HuH-7 (cell line): ENCODE data around the gene RBM15B.

Source experiments
- DNase-seq: peaks from one replicate; pipeline ENCODE4 v3.0.0; 2011; ENCODE audit warnings: low spot score

The RBM15B gene

DNA sequence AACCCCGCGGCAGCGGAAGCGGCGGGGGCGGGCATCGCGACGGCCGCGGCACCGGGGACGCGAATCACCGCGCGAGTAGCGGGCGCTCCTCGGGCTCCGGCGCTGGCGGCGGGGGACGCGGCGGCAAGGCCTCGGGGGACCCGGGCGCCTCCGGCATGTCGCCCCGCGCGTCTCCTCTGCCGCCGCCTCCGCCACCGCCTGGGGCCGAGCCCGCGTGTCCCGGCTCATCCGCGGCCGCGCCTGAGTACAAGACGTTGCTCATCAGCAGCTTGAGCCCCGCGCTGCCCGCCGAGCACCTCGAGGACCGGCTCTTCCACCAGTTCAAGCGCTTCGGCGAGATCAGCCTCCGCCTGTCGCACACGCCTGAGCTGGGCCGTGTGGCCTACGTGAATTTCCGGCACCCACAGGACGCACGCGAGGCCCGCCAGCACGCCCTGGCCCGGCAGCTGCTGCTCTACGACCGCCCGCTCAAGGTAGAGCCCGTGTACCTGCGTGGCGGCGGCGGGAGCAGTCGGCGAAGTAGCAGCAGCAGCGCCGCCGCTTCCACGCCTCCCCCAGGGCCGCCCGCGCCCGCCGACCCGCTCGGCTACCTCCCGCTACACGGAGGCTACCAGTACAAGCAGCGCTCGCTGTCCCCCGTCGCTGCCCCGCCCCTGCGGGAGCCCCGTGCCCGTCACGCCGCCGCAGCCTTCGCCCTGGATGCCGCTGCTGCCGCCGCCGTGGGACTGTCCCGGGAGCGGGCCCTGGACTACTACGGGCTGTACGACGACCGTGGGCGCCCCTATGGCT is 675 bp downstream of the RBM15B start:
- no peak for DNase-seq

DNA sequence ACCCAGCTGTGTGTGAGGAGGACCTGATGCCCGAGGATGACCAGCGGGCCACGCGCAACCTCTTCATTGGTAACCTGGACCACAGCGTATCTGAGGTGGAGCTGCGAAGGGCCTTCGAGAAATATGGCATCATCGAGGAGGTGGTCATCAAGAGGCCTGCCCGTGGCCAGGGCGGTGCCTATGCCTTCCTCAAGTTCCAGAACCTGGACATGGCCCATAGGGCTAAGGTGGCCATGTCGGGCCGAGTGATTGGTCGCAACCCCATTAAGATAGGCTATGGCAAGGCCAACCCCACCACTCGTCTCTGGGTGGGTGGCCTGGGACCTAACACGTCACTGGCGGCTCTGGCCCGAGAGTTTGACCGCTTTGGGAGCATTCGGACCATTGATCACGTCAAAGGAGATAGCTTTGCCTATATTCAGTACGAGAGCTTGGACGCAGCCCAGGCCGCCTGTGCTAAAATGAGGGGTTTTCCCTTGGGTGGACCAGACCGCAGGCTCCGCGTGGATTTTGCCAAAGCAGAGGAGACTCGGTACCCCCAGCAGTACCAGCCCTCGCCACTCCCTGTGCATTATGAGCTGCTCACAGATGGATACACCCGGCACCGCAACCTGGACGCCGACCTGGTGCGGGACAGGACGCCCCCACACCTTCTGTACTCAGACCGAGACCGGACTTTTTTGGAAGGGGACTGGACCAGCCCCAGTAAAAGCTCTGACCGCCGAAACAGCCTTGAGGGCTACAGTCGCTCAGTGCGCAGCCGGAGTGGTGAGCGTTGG is 1.5 kb downstream of the RBM15B start:
- DNase-seq: no peak

DNA sequence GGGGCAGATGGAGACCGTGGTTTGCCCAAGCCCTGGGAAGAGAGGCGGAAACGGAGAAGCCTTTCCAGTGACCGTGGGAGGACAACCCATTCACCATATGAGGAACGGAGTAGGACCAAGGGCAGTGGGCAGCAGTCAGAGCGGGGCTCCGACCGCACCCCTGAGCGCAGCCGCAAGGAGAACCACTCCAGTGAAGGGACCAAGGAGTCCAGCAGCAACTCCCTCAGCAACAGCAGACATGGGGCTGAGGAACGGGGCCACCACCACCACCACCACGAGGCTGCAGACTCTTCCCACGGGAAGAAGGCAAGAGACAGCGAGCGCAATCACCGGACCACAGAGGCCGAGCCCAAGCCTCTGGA is 2.0 kb downstream of the RBM15B start:
- DNase-seq: no peak

DNA sequence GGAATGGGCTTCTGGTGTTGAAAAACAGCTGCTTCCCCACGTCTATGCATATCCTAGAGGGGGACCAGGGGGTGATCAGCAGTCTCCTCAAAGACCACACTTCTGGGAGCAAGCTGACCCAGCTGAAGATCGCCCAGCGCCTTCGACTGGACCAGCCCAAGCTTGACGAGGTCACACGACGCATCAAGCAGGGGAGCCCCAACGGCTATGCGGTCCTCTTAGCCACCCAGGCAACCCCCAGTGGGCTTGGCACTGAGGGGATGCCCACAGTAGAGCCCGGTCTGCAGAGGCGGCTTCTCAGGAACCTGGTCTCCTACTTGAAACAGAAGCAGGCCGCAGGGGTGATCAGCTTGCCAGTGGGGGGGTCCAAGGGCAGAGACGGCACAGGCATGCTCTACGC is 2.5 kb downstream of the RBM15B start:
- no peak for DNase-seq

DNA sequence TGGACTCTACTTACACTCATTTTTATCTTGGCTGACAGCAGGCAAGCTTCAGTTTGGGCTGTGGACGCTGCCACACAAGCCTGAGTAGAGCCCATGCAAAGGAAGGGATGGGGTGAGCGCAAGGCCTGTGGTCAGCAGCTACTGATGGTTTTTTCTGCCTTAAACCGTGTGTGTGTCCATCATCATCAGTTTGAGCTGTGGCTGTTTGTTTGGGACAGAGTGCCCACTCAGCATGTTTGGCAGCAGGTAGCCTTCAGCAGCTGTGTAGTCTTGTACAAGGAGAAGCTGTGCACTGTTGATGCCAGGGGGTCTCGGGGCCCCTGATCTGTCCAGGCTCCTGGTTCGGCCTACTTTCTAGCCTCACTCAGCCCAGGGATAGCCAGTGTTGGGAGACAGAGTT is 3.5 kb downstream of the RBM15B start:
- no peak for DNase-seq

DNA sequence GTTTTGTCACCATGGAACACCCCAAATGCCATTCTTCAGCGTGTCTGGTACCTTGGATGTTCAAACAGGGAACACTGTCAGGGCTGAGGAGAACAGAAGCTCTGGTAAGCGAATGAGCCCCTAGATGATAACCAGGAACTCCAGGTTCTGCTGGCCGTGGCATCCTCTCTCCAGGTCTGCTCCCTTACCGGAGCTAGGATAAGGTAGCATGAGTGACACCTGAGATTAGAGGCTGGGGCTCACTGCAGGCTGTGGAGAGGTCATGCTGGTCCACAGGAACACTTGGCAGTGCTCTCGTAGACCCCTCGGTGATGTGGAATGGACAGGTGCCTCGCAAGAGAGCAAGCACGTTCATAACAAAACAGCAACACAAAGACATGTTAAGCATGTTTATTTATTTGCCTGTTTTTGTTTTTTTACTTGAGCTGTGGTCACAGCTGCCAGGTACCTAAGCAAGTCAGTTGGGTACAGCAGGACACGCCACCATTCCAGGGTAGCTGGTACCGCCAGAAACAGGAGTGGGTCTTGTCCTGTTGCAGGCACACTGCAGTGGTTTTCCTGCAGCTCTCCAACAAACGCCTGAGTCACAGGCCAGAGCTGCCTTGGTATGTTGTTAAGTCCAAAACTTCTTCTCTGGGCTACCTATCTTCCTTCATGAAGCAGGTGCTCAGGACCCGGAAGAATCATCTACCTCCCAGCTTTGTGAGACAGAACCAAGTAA is 4.6 kb downstream of the RBM15B start:
- DNase-seq: no peak

DNA sequence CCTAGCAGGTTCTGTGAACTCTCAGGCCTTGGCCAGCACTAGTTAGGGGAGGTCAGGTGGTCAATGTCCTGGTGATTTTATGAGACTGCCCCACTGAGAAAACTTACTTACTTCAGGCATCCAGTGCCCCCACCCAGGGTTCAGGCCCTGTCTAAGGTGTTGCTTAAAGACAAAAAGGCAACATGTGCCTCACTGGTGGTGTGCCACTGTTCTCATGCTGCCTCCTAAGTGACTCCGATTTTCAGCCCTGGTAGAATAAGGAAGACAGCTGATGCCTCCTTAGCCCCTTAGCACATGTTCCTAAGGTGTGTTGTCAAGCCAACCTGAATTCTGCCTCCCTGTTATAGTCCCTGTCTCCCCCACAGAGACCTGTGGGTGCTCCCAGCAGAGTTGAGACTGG is 5.3 kb downstream of the RBM15B start:
- no peak for DNase-seq

DNA sequence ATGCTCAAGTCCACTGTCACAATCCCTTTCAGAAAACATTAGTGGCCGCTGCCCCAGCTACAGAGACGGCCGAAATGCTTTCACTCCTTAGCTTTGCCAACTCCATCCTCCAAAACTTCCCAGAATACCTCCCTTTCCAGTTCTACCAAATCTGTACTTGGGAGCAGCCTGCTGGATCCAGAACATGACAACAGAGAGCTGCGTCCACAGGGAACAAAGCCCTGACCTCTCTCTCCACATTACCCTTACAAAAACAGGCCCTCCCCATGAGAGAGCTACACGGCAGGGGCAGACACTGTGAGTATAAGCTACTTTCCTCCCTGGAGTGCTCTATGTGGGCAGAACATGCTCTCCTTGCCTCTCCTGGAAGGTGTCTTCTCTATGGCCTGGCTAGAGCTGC is 6.3 kb downstream of the RBM15B start:
- DNase-seq: no peak

DNA sequence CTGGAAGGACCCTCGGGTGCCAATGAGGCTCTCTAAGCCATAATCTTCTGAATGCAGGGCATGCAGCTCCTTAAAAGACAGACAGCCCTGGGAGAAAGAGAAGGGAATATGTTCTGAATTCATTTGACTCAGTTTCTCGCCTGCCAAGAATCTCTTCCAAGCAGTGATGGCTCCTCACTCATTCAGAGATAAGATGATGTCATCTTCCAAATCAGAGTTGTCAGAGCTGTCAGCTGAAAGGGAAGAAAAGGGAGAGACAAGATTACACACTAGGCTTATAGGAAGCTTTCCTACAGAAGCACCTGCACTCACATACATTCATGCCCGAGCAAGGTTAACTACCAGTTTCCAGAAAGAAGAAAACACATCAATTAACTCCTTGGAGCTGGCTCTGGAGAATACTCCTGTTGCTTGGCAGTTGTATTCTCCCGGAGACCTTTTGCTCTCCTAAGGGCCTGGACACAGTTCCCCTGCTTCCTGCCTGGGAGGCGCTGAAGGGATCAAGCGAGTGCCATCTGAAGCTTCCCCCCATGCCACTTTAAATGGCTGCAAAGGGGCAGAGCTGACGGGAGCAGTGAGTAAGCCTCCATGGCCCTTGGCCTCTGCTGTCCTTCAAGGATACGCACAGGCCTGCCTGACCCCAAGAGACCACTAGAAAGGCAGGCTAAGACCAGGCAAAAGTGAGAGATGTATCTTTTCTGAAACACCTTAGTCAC is 7.7 kb downstream of the RBM15B start:
- DNase-seq: no peak

DNA sequence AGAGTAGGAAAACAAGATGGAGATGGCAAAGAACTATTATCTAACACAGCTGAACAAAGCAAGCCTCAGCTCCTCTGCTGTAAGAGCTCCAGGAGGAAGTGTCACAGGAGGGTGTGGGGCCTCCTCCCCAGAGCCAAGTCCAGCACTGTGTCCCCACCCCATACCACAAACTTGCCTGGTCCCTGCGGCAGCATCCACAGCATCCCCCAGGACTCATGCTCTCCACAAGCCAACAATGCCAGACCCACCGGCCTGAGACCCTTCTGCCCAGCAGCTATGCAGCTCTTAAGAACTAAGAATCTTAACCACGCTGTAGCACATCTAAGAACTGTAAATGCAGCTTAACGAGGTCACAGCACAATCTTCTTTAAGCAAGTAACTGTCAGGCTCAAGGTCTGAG is 9.1 kb downstream of the RBM15B start:
- no peak for DNase-seq

DNA sequence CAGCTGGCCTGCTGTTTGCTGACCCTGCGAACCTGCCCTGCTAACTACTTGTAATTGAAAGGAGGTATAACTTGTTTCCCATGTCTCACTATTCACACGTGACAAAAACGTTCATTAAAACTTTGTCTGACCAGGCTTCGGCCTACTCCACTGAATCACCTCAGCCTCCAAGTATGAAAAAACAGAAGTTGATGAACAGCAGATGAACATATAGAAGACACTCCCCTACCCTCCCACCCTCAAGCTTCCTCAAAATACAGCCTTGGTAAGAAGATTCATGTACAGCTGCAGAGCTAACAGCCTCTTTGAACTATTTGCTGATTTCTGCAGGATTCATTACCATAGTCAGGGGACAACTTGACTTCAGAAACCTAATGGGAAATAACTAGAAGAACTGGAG is 10.7 kb downstream of the RBM15B start:
- DNase-seq: no peak

DNA sequence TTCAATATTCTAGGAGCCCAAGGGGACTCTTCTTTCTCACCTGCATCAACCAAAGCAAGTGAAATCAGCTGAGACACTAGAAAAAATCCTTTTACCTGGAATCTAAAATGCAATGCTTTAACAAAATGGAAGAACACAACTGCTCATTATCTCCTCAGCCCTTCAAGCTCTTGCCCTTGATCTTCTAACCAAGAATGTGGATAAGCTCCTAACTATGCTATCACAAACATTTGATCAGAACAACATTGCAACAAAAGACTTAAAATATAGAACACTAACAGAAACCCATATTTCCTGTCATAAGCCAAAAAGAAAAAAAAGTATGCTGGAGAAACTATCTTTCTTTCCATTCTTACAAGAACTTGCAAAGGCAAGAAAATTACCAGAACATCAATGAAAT is 12.6 kb downstream of the RBM15B start:
- no peak for DNase-seq

DNA sequence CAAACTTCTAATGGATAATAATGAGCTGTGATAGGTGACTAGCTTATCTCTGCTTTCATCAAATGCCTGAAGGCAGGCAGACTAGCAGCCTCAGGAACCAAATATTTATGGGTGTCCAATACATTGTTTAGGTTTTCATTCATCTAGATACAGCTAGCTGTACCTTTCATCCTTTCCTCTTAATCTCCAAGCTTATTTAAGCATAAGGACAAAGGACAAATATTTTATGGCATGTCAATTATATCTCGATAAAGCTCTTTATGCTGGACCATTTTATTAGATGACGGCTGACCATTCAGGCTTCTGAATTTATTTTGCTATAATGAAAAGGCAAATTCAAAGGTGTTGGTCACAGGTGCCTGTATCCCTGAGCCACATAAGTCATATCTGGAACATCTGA is 16.9 kb downstream of the RBM15B start:
- DNase-seq: no peak

DNA sequence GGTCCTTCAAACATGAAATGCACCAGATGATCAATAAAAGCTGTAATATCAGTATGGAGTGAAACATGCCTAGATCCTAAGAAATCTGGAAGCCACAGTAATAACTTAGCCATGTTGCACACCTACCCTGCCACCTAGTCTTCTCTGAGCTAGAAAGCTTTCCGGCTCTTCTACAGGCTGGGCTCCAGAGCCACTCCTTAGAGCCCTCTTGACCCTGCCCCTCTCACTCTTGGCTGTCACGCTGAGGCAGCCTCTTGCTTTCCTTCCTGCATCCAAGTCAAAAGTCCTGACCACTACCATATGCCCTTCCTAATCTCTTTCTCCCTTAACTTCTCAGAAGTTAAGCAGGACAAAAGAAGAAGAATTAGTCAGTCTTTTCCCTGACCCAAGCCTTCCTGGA is 17.7 kb downstream of the RBM15B start:
- no peak for DNase-seq

DNA sequence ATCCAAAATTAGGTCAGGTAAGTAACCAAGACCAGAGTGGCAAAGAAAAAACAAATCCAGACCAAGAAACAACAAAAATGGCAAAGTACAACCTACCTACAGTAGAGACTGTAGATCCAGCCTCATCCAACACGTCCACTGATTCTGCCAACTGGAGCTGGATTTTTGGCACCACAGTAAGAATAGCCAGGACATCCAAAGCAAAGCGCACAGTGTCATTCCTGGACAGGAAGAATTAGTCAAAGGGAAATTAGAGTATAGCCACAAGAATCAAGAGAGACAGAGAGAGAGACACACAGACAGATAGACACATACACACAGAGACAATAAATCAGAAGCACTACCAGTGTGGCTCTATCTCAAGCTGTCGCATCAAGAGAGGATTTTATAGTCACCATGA is 31.1 kb downstream of the RBM15B start:
- no peak for DNase-seq

DNA sequence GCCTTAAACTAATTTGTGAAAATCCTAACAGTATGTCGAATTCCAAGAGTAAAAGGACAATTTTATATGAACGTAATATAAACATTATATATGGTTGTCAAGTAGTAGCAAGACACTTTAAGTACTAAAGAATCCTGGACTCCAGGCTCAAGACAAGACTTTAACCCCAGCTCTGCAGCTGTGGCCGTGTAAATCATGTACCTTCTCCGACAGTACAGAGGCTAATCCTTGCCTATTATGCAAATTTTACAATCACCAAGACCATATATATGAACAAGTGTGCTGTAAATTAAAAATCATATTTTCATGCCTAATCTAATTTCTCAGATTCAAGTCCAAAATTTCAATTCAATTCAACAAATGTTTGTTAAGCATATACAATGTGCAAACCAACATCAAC is 35.8 kb downstream of the RBM15B start:
- no peak for DNase-seq

DNA sequence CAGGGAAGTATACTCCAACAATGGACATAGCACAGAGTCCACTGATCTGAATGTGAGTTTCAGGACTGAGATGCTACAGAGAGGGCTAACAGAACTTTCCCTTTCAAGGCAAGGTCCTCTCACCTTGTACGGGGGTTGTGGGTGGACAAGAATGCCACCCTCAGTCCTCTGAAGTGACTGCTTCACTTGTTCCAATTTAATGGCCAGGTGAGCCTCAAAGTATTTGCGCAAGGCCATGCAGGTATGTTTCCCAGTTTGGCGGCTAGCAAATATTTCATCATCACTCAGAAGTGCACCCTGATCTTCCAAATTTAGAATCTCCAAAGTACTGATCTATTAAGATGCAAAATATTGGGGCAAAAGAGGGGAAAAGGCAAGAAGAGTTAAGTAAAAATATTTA is 38.1 kb downstream of the RBM15B start:
- DNase-seq: no peak

DNA sequence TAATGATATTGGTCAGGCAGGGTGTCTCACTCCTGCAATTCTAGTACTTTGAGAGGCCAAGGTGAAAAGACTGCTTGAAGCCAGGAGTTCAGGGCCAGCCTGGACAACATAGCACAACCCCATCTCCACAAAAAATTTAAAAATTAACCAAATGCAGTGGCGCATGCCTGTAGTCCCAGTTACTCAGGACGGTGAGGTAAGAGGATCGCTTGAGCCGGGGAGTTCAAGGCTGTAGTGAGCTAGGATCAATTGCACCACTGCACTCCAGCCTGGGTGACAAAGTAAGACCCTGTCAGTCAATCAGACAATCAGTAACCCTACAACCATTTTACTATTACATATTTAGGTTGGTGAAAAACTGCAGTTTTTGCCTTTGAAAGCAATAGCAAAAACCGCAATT is 43.0 kb downstream of the RBM15B start:
- no peak for DNase-seq

DNA sequence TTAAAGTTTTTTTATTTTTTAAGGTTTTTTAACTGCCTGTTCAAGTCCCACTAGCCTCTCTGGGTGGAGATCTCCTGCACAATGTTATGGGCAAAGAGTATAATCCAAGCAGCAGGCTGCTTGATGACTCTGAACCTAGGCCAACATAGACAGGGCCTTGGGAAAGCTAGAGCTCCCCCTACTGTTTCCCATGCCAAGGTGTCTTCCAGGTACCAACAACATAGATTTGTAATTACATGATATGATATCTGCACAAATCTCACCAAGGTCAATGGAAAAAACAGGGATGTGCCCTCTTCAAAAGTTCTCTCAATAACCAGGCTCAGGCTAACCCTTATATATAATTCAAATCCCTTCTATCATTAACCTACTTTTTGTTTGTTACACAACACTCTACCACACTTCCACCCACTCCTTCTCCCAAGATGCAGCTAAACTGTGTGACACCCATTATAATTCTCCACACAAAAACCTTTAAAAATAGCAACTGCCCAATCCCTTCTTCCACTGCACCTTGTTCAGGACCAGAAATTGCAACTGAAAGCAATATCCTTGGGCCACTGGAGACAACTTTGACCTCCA is 43.8 kb downstream of the RBM15B start:
- DNase-seq: peak; percentile 56

DNA sequence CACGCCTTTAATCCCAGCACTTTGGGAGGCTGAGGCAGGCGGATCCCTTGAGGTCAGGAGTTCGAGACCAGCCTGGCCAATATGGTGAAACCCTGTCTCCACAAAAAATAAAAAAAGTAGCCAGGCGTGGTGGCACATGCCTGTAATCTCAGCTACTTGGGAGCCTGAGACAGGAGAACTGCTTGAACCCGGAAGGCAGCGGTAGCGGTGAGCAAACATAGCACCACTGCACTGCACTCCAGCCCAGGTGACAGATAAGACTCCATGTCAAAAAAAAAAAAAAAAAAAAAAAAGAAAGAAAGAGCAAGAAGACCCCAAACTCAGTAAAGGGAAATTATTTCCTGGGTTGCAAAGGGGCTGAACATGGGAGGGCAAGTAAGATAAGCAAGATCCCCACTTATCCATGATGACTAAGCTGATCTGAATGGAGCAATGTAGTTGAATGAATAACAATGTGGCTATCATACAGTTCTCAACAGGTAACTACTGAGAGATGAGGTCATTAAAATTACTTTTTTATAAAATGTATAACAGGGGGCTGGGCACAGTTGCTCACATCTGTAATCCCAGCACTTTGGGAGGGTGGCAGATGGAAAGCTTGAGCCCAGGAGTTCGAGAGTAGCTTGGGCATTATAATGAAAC is 46.0 kb downstream of the RBM15B start:
- no peak for DNase-seq

DNA sequence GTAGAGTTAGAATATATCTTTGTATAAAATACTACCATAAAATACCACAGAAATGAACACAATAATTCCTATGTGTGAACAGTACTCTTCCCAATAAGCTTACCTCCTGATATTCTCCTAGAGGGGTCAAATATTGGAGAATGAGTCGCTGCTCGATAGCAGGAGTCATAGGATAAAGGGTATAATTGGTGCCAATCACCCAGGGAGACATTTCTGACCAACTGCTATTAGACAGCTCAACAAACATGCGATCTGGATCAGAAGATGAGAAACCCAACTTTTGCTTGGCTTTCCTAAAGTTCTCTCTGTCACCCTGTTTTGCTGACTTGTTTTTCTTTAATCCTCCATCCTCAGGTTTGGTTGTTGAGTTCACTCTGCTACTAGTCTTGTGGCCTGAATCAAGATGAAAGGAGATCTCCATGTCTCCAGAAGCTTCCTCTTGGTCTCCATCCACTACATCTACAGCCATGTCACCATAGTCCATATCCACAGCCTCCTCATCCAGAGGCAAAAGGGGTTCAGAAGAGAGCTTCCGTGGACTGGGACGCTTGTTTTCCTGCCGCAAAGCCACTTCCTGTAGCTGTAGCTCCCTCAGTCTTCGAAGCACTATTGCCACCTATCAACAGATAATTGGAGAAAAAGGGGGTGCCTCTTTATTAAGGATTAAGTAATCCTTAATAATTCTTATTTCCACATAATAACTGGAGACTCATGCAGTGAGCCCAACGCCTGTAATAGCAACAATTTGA is 50.4 kb downstream of the RBM15B start:
- no peak for DNase-seq
